Loucy (cell line): Measurements from ENCODE around the gene ASS1.

Experiments used
- EZH2phosphoT487 ChIP-seq: fragments of 200-600 bp; IDR thresholded peaks from 2 replicates; pipeline ENCODE4 v1.6.1; 2018; ENCODE audit warnings: antibody characterized with exemption, mild to moderate bottlenecking, moderate library complexity, borderline replicate concordance
- TF ChIP-seq, protein P1 (sequence below): fragments of 200-600 bp; sonication (generic); conservative IDR thresholded peaks from 2 replicates; pipeline ENCODE4 v1.5.1; 2014; ENCODE audit warnings: mild to moderate bottlenecking, antibody characterized with exemption, low read length

DNA sequence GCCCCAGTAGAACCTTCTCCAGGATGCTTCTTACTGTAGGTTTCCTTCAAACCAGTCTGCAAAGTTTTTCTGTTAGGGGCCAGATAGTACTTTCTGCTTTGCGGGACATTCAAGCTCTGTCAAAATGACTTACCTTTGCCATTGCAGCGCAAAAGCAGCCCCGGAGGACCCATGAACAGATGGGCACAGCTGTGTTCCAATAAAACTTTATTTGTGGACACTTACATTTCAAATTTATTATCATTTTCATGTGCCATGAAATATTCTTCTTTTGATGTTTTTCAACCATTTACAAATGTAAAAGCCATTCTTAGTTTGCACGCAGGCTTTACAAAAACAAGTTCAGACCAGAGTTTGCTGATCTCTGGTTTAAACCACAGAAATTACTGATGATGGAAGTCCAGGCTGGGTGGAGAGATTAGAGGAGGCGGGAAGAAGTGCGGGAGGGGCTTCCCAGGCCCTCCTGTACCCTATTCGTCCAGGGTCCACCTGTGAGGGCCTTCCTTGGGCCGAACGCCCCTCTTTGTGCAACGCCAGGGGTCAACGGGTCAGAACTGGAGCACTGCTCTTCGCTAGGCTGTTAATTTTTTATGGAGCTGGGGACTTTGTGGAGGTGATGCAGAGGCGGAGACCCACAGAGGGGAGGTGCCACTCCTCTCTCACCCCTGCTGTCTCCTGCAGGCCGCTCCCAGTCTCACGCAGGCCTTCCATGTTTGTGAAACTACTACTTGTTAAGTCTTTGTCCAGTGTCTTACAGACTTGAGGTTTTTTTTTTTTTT, 7.6 kb upstream of the ASS1 start:
- TF ChIP-seq, protein P1, sequence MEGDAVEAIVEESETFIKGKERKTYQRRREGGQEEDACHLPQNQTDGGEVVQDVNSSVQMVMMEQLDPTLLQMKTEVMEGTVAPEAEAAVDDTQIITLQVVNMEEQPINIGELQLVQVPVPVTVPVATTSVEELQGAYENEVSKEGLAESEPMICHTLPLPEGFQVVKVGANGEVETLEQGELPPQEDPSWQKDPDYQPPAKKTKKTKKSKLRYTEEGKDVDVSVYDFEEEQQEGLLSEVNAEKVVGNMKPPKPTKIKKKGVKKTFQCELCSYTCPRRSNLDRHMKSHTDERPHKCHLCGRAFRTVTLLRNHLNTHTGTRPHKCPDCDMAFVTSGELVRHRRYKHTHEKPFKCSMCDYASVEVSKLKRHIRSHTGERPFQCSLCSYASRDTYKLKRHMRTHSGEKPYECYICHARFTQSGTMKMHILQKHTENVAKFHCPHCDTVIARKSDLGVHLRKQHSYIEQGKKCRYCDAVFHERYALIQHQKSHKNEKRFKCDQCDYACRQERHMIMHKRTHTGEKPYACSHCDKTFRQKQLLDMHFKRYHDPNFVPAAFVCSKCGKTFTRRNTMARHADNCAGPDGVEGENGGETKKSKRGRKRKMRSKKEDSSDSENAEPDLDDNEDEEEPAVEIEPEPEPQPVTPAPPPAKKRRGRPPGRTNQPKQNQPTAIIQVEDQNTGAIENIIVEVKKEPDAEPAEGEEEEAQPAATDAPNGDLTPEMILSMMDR, result no peak
- no peak for TF ChIP-seq EZH2phosphoT487
